Keratinocyte (primary cell): ENCODE measurements around the gene LATS2.

Source experiments
- EZH2 ChIP-seq: IDR thresholded peaks from one replicate; pipeline ENCODE4 v1.6.1; 2012; ENCODE audit warnings: inconsistent platforms, mild to moderate bottlenecking, low read length, moderate library complexity
- TF ChIP-seq, protein P1 (sequence below), 3 experiments: IDR thresholded peaks in 1 of 3; conservative IDR thresholded peaks in 1 of 3; optimal IDR thresholded peaks in 1 of 3; 2 replicates in 2 of 3; 3 replicates in 1 of 3; pipeline versions ENCODE3 to v1.5.1; 2011; ENCODE audit warnings: low read length in 3 of 3, mild to moderate bottlenecking in 3 of 3, moderate library complexity in 2 of 3, control low read depth in 1 of 3, inconsistent platforms in 1 of 3; ENCODE audit not compliant: insufficient read depth in 2 of 3; ENCODE audit errors: extremely low read depth in 1 of 3

- TF ChIP-seq, protein P1, sequence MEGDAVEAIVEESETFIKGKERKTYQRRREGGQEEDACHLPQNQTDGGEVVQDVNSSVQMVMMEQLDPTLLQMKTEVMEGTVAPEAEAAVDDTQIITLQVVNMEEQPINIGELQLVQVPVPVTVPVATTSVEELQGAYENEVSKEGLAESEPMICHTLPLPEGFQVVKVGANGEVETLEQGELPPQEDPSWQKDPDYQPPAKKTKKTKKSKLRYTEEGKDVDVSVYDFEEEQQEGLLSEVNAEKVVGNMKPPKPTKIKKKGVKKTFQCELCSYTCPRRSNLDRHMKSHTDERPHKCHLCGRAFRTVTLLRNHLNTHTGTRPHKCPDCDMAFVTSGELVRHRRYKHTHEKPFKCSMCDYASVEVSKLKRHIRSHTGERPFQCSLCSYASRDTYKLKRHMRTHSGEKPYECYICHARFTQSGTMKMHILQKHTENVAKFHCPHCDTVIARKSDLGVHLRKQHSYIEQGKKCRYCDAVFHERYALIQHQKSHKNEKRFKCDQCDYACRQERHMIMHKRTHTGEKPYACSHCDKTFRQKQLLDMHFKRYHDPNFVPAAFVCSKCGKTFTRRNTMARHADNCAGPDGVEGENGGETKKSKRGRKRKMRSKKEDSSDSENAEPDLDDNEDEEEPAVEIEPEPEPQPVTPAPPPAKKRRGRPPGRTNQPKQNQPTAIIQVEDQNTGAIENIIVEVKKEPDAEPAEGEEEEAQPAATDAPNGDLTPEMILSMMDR (optimal IDR thresholded peaks at IDR 0.05 in 1 of 3, IDR thresholded peaks at IDR 0.05 in 1 of 3, conservative IDR thresholded peaks at IDR 0.05 in 1 of 3; ENCODE audit: extremely low read depth in 1 of 3, insufficient read depth in 2 of 3, low read length in 3 of 3): no peak
- no peak for TF ChIP-seq EZH2
These were observed 19.2 kb upstream of the LATS2 start for GRCh38 chr13:21080593-21080891.
